Common myeloid progenitor, CD34-positive (primary cell): ENCODE measurements around the gene MAP3K10.

Source experiments
- CTCF ChIA-PET: fragments of 350-600 bp; sonication (Branson Sonifier 250); formaldehyde crosslinking; loops from one replicate; lab custom pipeline; 2021; ENCODE audit warnings: antibody characterized with exemption; lab: Charles Lee
- POLR2A ChIA-PET: fragments of 350-600 bp; sonication (Branson Sonifier 250); formaldehyde crosslinking; loops from one replicate; lab custom pipeline; 2021; ENCODE audit warnings: antibody characterized with exemption; lab: Charles Lee
- DNase-seq, 3 donors: peaks; one replicate each; pipeline versions ENCODE4 v3.0.0 to v3.0.0-alpha.2; 2013
- H3K27ac ChIP-seq, 2 experiments: 1 replicate in 1 of 2; 2 replicates in 1 of 2; pipeline ENCODE4 v1.7.0; 2013; ENCODE audit warnings: inconsistent platforms in 2 of 2, low read length in 2 of 2, mild to moderate bottlenecking in 2 of 2, low read depth in 1 of 2, moderate library complexity in 1 of 2; ENCODE audit not compliant: severe bottlenecking in 2 of 2, insufficient read depth in 1 of 2, poor library complexity in 1 of 2
- H3K27me3 ChIP-seq, 5 experiments: replicated peaks in 2 of 5; 1 replicate in 3 of 5; 2 replicates in 2 of 5; pipeline versions ENCODE4 v1.6.1 to v1.7.0; 2013; ENCODE audit warnings: low read length in 4 of 5, mild to moderate bottlenecking in 2 of 5, moderate library complexity in 2 of 5, inconsistent platforms in 1 of 5; ENCODE audit not compliant: insufficient read depth in 5 of 5, control insufficient read depth in 4 of 5
- H3K36me3 ChIP-seq, 4 experiments: 1 replicate in 2 of 4; 2 replicates in 2 of 4; pipeline versions ENCODE4 v1.6.1 to v1.7.0; 2013; ENCODE audit warnings: low read length in 3 of 4, control low read depth in 1 of 4, mild to moderate bottlenecking in 1 of 4; ENCODE audit not compliant: control insufficient read depth in 4 of 4, insufficient read depth in 4 of 4
- H3K4me1 ChIP-seq, 4 experiments: 1 replicate in 3 of 4; 2 replicates in 1 of 4; pipeline versions ENCODE4 v1.6.1 to v1.7.1; 2013; ENCODE audit warnings: low read length in 3 of 4, mild to moderate bottlenecking in 3 of 4, control low read depth in 1 of 4, inconsistent platforms in 1 of 4, moderate library complexity in 1 of 4; ENCODE audit not compliant: control insufficient read depth in 4 of 4, insufficient read depth in 4 of 4; ENCODE audit errors: control extremely low read depth in 1 of 4
- H3K4me3 ChIP-seq, 7 experiments: 1 replicate in 4 of 7; 2 replicates in 3 of 7; pipeline versions ENCODE4 v1.5.1 to v1.7.0; 2013; ENCODE audit warnings: mild to moderate bottlenecking in 7 of 7, low read length in 6 of 7, moderate library complexity in 6 of 7, inconsistent platforms in 2 of 7, low read depth in 2 of 7, control low read depth in 1 of 7; ENCODE audit not compliant: insufficient read depth in 4 of 7, control insufficient read depth in 1 of 7; ENCODE audit errors: extremely low read depth in 1 of 7
- H3K9me3 ChIP-seq, 5 experiments: 1 replicate in 4 of 5; 2 replicates in 1 of 5; pipeline versions ENCODE4 v1.6.1 to v1.7.1; 2013; ENCODE audit warnings: low read length in 4 of 5, mild to moderate bottlenecking in 2 of 5, inconsistent platforms in 1 of 5, low read depth in 1 of 5, moderate library complexity in 1 of 5; ENCODE audit not compliant: control insufficient read depth in 4 of 5, insufficient read depth in 2 of 5; ENCODE audit errors: control extremely low read depth in 1 of 5
- WGBS: methylation state at CpG from one replicate; pipeline ENCODE4 v1.1.5; 2013; ENCODE audit not compliant: insufficient coverage; 5-methylcytosine and 5-hydroxymethylcytosine counted together

MAP3K10 gene

DNA sequence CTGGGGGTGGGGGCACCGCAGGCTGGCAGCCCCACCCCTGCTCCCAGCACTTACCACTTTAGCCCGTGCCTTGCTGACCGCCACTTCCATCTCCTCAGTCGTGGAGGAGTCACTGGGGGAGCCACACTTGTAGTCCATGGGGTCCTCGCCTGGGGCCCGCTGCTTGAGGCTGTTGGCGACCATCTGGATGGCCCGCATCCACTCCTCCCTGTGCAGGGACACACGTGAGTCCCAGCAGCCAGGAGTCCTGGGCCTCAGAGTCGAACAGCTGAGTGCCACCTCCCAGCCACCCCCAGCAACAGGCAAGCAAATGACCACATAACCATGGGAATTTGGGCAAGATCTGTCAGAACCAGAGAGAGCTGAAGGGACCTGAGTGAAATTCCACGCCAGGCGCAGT is 51.3 kb downstream of the MAP3K10 start:
- Histone ChIP-seq H3K27me3 (no peaks in the 10 kb centered on the region), H3K4me1 (no peaks in the 10 kb centered on the region), H3K27ac (no peak overlapping the region), H3K4me3 (no peak overlapping the region), H3K9me3 (no peaks in the 10 kb centered on the region), H3K36me3 (peaks cover 18 to 70% (median 45%) of the 10 kb centered on the region in 4 experiments)
- ChIA-PET POLR2A (no interaction called here), CTCF (no interaction called here)
- DNase-seq = no peak
- WGBS = 97% methylated on average over 11 of the region's 12 CpGs

DNA sequence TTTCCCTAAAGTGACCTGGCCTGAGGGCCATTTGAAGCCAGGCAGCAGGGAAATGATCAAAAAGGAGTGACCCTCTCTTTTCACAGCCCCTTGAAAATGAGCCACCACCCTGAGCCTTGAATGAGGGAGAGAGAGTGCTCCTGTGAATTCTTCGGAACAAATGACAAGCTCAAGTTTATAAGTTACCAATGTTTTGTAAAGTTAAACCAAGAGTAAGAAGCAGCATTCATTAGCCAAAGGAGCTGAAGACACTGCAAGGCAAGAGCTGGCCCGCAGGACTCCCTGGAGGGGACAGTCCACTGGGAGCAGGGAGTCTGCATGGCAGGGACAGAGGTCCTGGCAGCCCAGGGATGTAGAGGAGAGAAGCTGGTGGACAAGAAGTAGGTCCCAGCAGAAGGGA is 52.0 kb downstream of the MAP3K10 start:
- no peak overlapping the region for H3K27ac ChIP-seq
- H3K36me3 ChIP-seq = peaks cover 20 to 70% (median 44%) of the 10 kb centered on the region in 4 experiments
- no peaks in the 10 kb centered on the region for H3K27me3 ChIP-seq
- DNase-seq = no peak
- H3K9me3 ChIP-seq = no peaks in the 10 kb centered on the region
- no peaks in the 10 kb centered on the region for H3K4me1 ChIP-seq
- no peak overlapping the region for H3K4me3 ChIP-seq
- WGBS = 91% methylated on average over 1 of the region's 2 CpGs
- ChIA-PET POLR2A (interaction anchor here (0.9 kb wide), 1 partner anchor 11 kb away, joined by 6 read pairs; no protein-coding TSS in a partner anchor), CTCF (interaction anchor here (0.7 kb wide), 1 partner anchor 805 kb away, joined by 3 read pairs; no protein-coding TSS in a partner anchor)

DNA sequence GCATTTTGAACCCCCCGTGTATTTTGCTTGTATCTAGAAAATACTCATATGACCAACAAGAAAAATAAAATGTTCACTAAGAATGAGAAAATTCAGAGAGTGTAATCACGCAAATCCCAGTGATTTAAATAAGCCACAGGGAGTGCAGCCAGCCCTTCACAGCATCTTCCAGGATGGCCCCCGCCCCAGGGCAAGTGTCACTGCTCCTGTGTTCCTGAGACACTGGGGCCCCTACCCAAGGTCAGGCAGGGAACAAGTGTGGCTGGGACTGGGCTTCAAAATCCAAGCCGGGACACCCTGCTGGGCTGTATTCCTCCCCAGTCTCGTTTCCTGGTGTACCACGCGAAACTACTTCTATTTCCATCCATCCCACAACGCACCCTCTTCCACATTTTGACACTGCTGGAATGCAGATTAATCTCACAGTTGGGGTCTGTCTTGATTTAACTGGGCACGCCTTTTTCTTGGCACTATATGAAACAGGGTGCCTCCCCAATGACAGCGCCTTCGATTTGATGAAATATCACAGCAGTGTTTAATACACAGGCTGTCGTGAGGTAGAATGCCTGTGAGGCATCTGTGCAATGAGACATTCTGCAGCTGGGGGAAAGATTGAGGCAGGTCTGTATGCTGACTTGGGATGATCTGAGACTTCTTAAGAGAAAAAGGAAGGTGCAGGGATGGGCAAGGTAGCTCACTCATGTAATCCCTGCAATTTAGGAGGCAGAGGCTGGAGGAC is 53.5 kb downstream of the MAP3K10 start:
- Histone ChIP-seq H3K36me3 (peaks cover 15 to 65% (median 31%) of the 10 kb centered on the region in 4 experiments), H3K27ac (no peak overlapping the region), H3K9me3 (no peaks in the 10 kb centered on the region), H3K4me3 (no peak overlapping the region), H3K4me1 (peaks cover 0 to 6% (median 2%) of the 10 kb centered on the region in 4 experiments), H3K27me3 (no peaks in the 10 kb centered on the region)
- CTCF ChIA-PET = no interaction called here
- no peak for DNase-seq
- WGBS = 96% methylated on average over 11 of the region's 12 CpGs
- POLR2A ChIA-PET = no interaction called here

DNA sequence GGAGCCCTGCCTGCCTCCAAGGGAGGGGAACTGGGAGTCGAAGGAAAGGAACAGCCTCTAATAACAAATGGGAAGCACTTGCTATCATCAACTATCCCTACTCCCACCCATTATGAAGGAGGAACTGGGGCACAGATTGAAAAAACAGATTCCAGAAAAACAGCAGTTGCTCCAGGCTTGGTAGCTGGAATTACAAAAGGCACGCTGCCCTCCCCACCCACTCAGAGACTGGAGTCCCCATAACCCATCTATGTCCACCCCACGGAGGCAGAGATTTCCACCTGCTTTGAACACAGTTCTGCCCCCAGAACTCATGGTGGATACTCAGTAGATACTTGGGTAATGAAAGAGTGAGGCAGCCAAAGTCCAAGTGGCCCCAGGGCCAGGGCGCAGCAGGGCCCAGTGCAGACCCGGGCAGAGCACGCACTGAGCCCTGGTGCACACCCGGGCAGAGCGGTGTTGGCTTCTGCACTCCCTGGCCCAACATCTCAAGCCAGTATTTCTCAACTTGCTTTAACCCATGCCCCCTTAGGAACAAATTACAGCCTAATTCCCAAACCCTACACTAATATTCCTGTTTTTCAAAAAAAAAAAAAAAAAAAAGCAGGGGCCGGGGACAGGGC is 54.4 kb downstream of the MAP3K10 start:
- no peak overlapping the region for H3K4me3 ChIP-seq
- peaks cover 8 to 57% (median 26%) of the 10 kb centered on the region in 4 experiments for H3K36me3 ChIP-seq
- POLR2A ChIA-PET = interaction anchor here (0.6 kb wide), 1 partner anchor 12 kb away, joined by 4 read pairs; no protein-coding TSS in a partner anchor
- no peaks in the 10 kb centered on the region for H3K27me3 ChIP-seq
- no peaks in the 10 kb centered on the region for H3K9me3 ChIP-seq
- peaks cover 0 to 6% (median 2%) of the 10 kb centered on the region in 4 experiments for H3K4me1 ChIP-seq
- no peak for DNase-seq
- WGBS = 96% methylated on average over 5 of the region's 9 CpGs
- CTCF ChIA-PET = no interaction called here
- no peak overlapping the region for H3K27ac ChIP-seq

DNA sequence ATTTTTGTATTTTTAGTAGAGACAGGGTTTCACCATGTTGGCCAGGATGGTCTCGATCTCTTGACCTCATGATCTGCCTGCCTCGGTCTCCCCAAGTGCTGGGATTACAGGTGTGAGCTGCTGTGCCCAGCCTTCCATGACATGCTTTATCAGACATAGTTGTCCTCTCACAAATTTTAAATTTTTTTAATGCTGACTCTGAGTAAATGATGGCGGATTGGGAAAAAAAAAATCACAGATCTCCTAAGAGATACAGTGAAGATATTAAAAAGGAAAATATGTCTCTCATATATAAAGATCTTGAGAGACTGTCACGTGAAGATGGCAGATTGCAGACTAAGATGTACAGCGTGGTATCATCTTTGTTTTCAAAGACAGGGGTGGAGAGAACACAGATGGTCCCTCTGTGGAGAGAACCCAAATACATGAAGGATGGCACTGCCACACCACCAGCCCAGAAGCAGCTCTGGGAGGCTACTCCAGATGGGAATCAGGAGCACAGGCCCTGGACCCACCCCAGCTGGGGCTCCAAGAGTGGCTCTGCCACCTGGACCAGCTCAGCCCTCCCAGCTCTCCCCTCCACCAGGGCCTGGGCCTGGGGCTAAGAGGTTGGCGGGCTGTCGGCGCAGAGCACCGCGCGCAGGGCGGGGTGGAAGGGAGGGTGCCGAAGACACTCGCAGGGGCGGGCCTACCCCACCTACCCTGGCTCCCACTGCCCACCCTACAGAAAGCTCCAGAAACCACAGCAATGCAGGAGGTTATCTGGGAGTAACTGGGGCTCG is 55.3 kb downstream of the MAP3K10 start:
- Histone ChIP-seq H3K4me1 (peaks cover 0 to 6% (median 2%) of the 10 kb centered on the region in 4 experiments), H3K36me3 (peaks cover 8 to 53% (median 22%) of the 10 kb centered on the region in 4 experiments), H3K9me3 (no peaks in the 10 kb centered on the region), H3K27me3 (no peaks in the 10 kb centered on the region), H3K27ac (no peak overlapping the region), H3K4me3 (no peak overlapping the region)
- WGBS = 96% methylated on average over 12 of the region's 16 CpGs
- ChIA-PET CTCF (interaction anchor here (1.4 to 1.6 kb wide), 2 partner anchors 15 to 31 kb away, joined by 3 to 4 read pairs; no protein-coding TSS in a partner anchor), POLR2A (interaction anchor here (0.6 kb wide), 1 partner anchor 11 kb away, joined by 4 read pairs; no protein-coding TSS in a partner anchor)
- DNase-seq = no peak

DNA sequence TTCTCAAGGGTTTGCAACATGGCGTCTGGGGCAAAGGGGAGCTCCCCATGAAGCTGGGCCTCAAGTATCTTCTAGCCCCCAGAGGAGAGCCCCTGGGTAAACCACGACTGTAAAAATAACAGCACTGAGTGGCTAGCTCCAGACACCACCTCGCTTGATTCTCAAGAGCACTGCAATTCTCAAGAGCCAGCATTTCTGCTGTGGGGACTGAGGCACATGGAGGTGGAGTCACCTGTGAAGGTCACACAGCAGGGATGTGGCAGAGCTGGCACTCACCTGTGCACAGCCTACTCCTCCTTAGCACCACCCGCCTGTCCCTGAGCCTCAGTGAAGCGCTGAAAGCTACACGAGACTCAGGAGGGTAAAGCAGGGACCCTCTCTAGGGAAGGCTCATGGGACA is 56.0 kb downstream of the MAP3K10 start:
- WGBS = 98% methylated on average over 6 of the region's 6 CpGs
- CTCF ChIA-PET = interaction anchor here (0.7 to 1.6 kb wide), 3 partner anchors 9 to 30 kb away, joined by 3 to 4 read pairs (median 3); no protein-coding TSS in a partner anchor
- Histone ChIP-seq H3K9me3 (no peaks in the 10 kb centered on the region), H3K27me3 (no peaks in the 10 kb centered on the region), H3K36me3 (peaks cover 8 to 53% (median 23%) of the 10 kb centered on the region in 4 experiments), H3K27ac (no peak overlapping the region), H3K4me3 (no peak overlapping the region), H3K4me1 (peaks cover 0 to 6% (median 2%) of the 10 kb centered on the region in 4 experiments)
- POLR2A ChIA-PET = no interaction called here
- DNase-seq = no peak
